Prostate gland (tissue), 2 donors: ENCODE results near the gene RNF213.

Experiments
- POLR2A ChIP-seq: fragments of 450-650 bp; IDR thresholded peaks from one replicate; pipeline ENCODE4 v1.6.1; 2016; ENCODE audit warnings: antibody characterized with exemption, mild to moderate bottlenecking
- TF ChIP-seq, protein P1 (sequence below), 4 experiments: fragments of 200-600 bp in 2 of 4; fragments of 450-650 bp in 2 of 4; sonication (generic) in 2 of 4; IDR thresholded peaks; 1 replicate in 3 of 4; 2 replicates in 1 of 4; pipeline ENCODE4 v1.5.1; 2016 to 2019; ENCODE audit warnings: antibody characterized with exemption in 4 of 4, mild to moderate bottlenecking in 2 of 4, moderate library complexity in 2 of 4

DNA sequence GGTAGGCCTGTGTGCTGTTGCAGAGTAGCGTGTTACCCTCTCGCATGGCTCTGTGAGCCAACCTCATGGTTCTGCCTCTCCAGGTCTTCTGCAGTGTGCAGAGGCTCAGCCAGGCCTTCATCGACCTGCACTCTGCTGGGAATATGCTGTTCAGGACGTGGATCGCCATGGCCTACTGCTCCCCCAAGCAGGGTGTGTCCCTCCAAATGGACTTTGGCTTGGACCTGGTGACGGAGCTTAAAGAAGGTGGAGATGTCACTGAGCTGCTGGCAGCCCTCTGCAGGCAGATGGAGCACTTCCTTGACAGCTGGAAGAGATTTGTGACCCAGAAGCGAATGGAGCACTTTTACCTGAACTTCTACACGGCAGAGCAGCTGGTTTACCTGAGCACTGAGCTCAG, 78.5 kb downstream of the RNF213 start:
- TF ChIP-seq, protein P1, sequence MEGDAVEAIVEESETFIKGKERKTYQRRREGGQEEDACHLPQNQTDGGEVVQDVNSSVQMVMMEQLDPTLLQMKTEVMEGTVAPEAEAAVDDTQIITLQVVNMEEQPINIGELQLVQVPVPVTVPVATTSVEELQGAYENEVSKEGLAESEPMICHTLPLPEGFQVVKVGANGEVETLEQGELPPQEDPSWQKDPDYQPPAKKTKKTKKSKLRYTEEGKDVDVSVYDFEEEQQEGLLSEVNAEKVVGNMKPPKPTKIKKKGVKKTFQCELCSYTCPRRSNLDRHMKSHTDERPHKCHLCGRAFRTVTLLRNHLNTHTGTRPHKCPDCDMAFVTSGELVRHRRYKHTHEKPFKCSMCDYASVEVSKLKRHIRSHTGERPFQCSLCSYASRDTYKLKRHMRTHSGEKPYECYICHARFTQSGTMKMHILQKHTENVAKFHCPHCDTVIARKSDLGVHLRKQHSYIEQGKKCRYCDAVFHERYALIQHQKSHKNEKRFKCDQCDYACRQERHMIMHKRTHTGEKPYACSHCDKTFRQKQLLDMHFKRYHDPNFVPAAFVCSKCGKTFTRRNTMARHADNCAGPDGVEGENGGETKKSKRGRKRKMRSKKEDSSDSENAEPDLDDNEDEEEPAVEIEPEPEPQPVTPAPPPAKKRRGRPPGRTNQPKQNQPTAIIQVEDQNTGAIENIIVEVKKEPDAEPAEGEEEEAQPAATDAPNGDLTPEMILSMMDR (IDR thresholded peaks at IDR 0.05): no peak
- no peak for TF ChIP-seq POLR2A
